GM20000 (cell line): ENCODE data around the gene CLHC1.
A peak's percentile ranks its signal among the peaks of the same experiment; 100 is the strongest.

Experiments used
- DNase-seq: peaks from one replicate; pipeline ENCODE4 v3.0.0; 2012; ENCODE audit warnings: low spot score
- CTCF ChIP-seq: IDR thresholded peaks from 2 replicates; pipeline ENCODE4 v1.5.1; 2012; ENCODE audit warnings: mild to moderate bottlenecking, control low read depth; ENCODE audit errors: extremely low read depth, missing control alignments

The CLHC1 gene

DNA sequence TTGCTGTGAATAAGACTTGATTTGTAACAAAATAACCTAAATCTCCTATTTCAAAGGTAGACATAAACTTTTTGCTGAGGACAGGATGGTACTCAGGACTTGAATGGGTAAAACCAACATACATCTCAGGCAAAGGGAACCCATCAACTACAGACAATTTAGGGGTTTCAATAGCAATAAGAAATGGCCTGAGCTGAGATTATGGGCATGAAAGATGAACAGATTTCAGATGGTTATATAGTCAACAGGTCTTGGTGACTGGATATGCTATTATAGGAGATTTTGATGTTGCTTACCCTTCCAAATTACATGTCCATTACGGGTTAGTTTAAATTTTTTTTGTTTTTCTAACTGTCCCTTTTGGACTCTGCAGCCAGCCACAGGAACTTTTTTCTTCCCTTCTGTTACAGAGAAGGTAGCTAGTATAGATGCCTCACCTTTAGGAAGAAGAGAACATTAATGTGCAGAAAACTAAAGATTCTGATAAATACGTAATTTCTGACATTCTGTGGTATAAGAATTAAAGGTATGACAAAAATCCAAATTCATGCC is 5.0 kb upstream of the CLHC1 start:
- no peak for DNase-seq
- no peak for TF ChIP-seq CTCF

DNA sequence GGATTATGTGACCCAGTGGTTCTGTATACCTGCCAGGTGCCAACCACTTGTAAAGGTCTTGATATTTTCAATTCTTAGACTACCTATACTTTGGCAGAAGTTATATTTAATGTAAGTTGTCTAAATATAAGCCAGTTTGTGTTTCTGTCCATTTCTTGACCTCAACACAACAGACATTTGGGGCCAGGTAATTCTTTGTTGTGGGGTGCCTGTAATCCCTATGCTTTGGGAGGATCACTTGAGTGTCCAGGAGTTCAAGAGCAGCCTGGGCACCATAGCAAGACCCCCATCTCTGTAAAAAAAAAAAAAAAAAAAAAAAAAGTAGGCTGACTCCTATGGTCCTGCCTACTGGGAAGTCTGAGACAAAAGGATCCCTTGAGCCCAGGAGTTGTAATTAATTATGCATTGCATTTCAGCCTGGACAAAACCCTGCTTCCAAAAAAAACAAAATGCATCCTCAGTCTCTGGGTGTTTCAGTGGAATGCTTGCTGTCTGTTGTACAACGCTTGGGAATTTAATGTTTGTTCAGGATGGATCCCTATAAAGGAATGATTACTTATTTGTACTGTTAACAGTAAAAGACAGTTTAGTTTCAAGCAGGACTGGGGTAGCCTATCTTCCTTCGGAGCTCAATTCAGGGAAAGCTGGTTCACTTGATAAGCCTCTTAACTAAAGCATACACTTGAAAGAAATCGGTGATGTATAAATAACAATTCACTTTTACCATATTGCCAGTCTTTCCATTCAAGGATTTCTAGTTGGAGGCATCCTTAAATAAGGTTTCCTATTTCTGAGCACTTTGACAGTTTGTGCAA is 3.8 kb upstream of the CLHC1 start:
- no peak for TF ChIP-seq CTCF
- no peak for DNase-seq

GRCh38 chr2:55233658-55233940 is 1.5 kb upstream of the CLHC1 start:
- DNase-seq, result no peak
- no peak for TF ChIP-seq CTCF

GRCh38 chr2:55232863-55233657 is 967 bp upstream of the CLHC1 start:
- no peak for TF ChIP-seq CTCF
- peak; percentile 27 for DNase-seq

DNA sequence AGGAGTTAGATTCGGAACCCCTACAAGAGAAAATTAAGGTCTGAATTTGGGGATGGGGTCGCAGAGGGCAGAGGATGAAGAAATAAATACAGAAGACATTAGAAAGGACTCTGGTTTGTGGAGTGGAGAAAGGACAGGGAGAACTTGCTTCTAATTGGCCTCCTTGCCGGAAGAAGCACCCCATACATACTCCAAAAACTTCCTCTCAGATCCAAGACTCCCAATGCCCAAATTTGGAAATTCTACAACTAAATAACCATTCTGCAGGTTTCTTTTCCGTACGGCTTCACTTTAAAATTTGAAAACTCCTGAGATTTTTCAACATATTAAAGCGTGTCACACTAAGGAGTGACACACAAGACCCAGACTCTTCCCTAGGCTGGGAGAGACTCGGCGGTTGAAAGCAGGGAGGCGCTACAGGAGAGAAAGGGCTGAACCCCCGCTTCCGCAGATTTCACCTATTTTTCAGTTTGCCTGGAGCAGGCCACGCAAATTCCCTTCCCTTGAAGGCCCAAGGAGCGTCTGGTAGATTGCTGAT is 478 bp downstream of the CLHC1 start:
- no peak for DNase-seq
- TF ChIP-seq CTCF, result no peak

DNA sequence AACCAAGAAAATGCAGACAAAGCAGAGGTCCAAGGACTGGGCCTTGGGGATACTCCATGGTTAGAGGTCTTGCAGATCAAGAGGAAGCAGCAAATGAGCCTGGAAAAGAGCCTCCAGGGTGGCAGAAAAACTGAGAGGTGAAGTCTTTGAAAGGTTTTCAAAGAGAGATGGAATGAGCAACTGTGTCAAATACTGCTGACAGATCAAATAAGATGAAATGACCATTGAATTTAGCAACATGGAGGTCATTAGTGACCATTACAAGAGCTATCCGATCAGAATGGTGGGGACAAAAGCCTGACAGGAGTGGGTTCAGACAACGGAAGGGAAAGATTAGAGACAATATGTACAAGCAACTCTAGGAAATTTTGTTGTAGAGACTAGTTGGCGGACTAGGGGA is 1.5 kb downstream of the CLHC1 start:
- DNase-seq, result no peak
- no peak for TF ChIP-seq CTCF

DNA sequence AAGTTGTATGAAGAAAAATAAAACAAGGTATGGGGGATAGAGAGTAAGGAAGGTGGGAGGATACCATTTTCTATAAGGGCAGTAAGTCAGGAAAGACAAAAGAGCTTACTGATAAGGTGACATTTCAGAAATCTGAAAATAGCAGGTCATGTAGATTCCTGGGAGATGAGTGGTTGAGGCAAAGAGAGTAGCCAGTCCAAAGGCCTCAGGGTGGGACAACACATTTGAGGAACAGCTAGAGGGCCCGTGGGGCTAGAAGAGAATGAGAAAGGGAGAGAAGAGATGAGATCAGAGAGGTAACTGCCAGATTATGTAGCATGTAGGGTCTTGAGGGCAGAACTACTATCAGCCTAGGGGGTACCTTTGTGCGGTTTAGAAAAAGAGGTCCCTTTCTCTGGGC is 2.9 kb downstream of the CLHC1 start:
- DNase-seq, result no peak
- no peak for TF ChIP-seq CTCF
